Prostate gland (tissue), 2 donors: ENCODE results near the gene LARP4B.

Source experiments
- CTCF ChIP-seq, 4 experiments: fragments of 200-600 bp in 2 of 4; fragments of 450-650 bp in 2 of 4; sonication (generic) in 2 of 4; IDR thresholded peaks; 1 replicate in 3 of 4; 2 replicates in 1 of 4; pipeline ENCODE4 v1.5.1; 2016 to 2019; ENCODE audit warnings: antibody characterized with exemption in 4 of 4, mild to moderate bottlenecking in 2 of 4, moderate library complexity in 2 of 4
- POLR2A ChIP-seq: fragments of 450-650 bp; IDR thresholded peaks from one replicate; pipeline ENCODE4 v1.6.1; 2016; ENCODE audit warnings: antibody characterized with exemption, mild to moderate bottlenecking
- POLR2AphosphoS5 ChIP-seq: sonication (generic); formaldehyde crosslinking; IDR thresholded peaks from one replicate; pipeline ENCODE4 v1.6.1; 2017; ENCODE audit warnings: antibody characterized with exemption

- TF ChIP-seq CTCF (IDR thresholded peaks at IDR 0.05), result no peak
- TF ChIP-seq POLR2AphosphoS5, result peak; percentile 45
- no peak for TF ChIP-seq POLR2A
Measured at GRCh38 chr10:895324-895723, 36.2 kb downstream of the LARP4B start.
